ENCODE measurements around the gene TLCD3A.

- no peak for TF ChIP-seq USF1 (IDR thresholded peaks at IDR 0.05; ENCODE audit: borderline replicate concordance, low read depth)
- no peak for TF ChIP-seq SMC3 (IDR thresholded peaks at IDR 0.05; ENCODE audit: low read depth, low read length)
- no peak for TF ChIP-seq POLR2AphosphoS5 (IDR thresholded peaks at IDR 0.05; ENCODE audit: low read depth, low read length)
- no peak for TF ChIP-seq CTCF (IDR thresholded peaks at IDR 0.05)
- no peak for TF ChIP-seq TCF12 (IDR thresholded peaks at IDR 0.05)
- TF ChIP-seq EP300 (IDR thresholded peaks at IDR 0.05; ENCODE audit: borderline replicate concordance in 1 of 2, low read depth in 1 of 2, low read length in 1 of 2) = no peak
- TF ChIP-seq YY1 (IDR thresholded peaks at IDR 0.05; ENCODE audit: low read depth) = no peak
- no peak for TF ChIP-seq EZH2phosphoT487 (IDR thresholded peaks at IDR 0.05; ENCODE audit: borderline replicate concordance, low read depth)
- TF ChIP-seq NFIC (IDR thresholded peaks at IDR 0.05; ENCODE audit: borderline replicate concordance) = no peak
- TF ChIP-seq REST (IDR thresholded peaks at IDR 0.05; ENCODE audit: low read depth, low read length) = no peak
Observed at GRCh38 chr17:720706-721539, 11.5 kb upstream of the TLCD3A start.
